Prostate gland (tissue), 2 donors: ENCODE measurements around the gene MAOA. TPM values are rescaled to one million over a fixed set of nuclear protein-coding genes. Genes with fewer than 3 reads are reported as not detected.
"Not testable (repeated sequence)": the region's sequence is repeated elsewhere in the genome, so short reads cannot be mapped to it uniquely, and the experiment has no call there.

Experiments used
- DNase-seq: peaks from one replicate; pipeline ENCODE4 v3.0.0-alpha.2; 2019; ENCODE audit warnings: low spot score
- H3K27ac ChIP-seq, 2 donors: fragments of 200-600 bp; sonication (generic); 2 replicates each; pipeline ENCODE4 v1.5.1; 2017 to 2019
- H3K27me3 ChIP-seq: fragments of 200-600 bp; sonication (generic); replicated peaks from 2 replicates; pipeline ENCODE4 v1.5.1; 2019; ENCODE audit not compliant: insufficient read depth
- H3K36me3 ChIP-seq, 2 donors: fragments of 200-600 bp; sonication (generic); 1 replicate in 1 of 2; 2 replicates in 1 of 2; pipeline versions ENCODE4 v1.5.1 to v1.8.1; 2017 to 2019
- H3K4me1 ChIP-seq: fragments of 200-600 bp; sonication (generic); replicated peaks from 2 replicates; pipeline ENCODE4 v1.5.1; 2019
- H3K4me3 ChIP-seq, 2 donors: fragments of 200-600 bp; sonication (generic); 2 replicates each; pipeline ENCODE4 v1.5.1; 2017 to 2019
- H3K9me3 ChIP-seq: fragments of 200-600 bp; sonication (generic); 2 replicates; pipeline ENCODE4 v1.5.1; 2017
- CTCF ChIP-seq, 4 experiments: fragments of 200-600 bp in 2 of 4; fragments of 450-650 bp in 2 of 4; sonication (generic) in 2 of 4; IDR thresholded peaks; 1 replicate in 3 of 4; 2 replicates in 1 of 4; pipeline ENCODE4 v1.5.1; 2016 to 2019; ENCODE audit warnings: antibody characterized with exemption in 4 of 4, mild to moderate bottlenecking in 2 of 4, moderate library complexity in 2 of 4
- POLR2A ChIP-seq: fragments of 450-650 bp; IDR thresholded peaks from one replicate; pipeline ENCODE4 v1.6.1; 2016; ENCODE audit warnings: antibody characterized with exemption, mild to moderate bottlenecking
- POLR2AphosphoS5 ChIP-seq: sonication (generic); formaldehyde crosslinking; IDR thresholded peaks from one replicate; pipeline ENCODE4 v1.6.1; 2017; ENCODE audit warnings: antibody characterized with exemption
- WGBS: methylation state at CpG from one replicate; pipeline ENCODE4 v1.1.5; 2018; 5-methylcytosine and 5-hydroxymethylcytosine counted together
- intact Hi-C: fragments of 100-400 bp; cut with DNase I; formaldehyde crosslinking; loops from one replicate; pipeline ENCODE4 v1.14.2; 2022
- total RNA-seq, 2 donors: library from RNA; depleted of rRNA; stranded (reverse); fragments of >200 nt; gene quantifications; one replicate each; pipeline ENCODE4 v1.1.0, GENCODE V29; 2016

Gene MAOA
- total RNA-seq, 2 donors from 2014 or later, result 70.7 to 230 TPM

- H3K4me3 ChIP-seq, result no peak overlapping the region
- TF ChIP-seq CTCF (IDR thresholded peaks at IDR 0.05) (no peak), POLR2AphosphoS5 (no peak), POLR2A (no peak)
Measured at GRCh38 chrX:43664708-43665107, 8.6 kb downstream of the MAOA start.

GRCh38 chrX:43666311-43666912 lies 10.3 kb downstream of the MAOA start:
- Histone ChIP-seq H3K9me3 (no peaks in the 10 kb centered on the region), H3K36me3 (no peaks in the 10 kb centered on the region), H3K4me3 (no peak overlapping the region), H3K27ac (no peak overlapping the region), H3K27me3 (no peaks in the 10 kb centered on the region), H3K4me1 (no peaks in the 10 kb centered on the region)
- intact Hi-C loops, result no loop called here
- TF ChIP-seq POLR2A (no peak), CTCF (IDR thresholded peaks at IDR 0.05) (no peak), POLR2AphosphoS5 (no peak)
- 93% methylated on average over 3 of the region's 3 CpGs for WGBS
- no peak for DNase-seq

More at GRCh38 chrX:43664708-43665107, 8.6 kb downstream of the MAOA start:
- Histone ChIP-seq H3K36me3 (no peaks in the 10 kb centered on the region), H3K27ac (no peak overlapping the region), H3K27me3 (no peaks in the 10 kb centered on the region), H3K4me1 (no peaks in the 10 kb centered on the region), H3K9me3 (no peaks in the 10 kb centered on the region)
- no peak for DNase-seq
- 44% methylated on average over 3 of the region's 3 CpGs for WGBS
- intact Hi-C loops, result loop anchor here (5.0 kb wide), 1 partner anchor 38 kb away; no protein-coding TSS in a partner anchor

- H3K9me3 ChIP-seq, H3K36me3 ChIP-seq, DNase-seq, H3K4me3 ChIP-seq, intact Hi-C loops, H3K4me1 ChIP-seq, H3K27ac ChIP-seq, H3K27me3 ChIP-seq: not testable (repeated sequence)
- WGBS, result no CpG with 5 or more reads among the region's 19 CpGs
Measured at GRCh38 chrX:43675965-43676628, 20.0 kb downstream of the MAOA start.

- DNase-seq, result no peak
- no peak overlapping the region for H3K27ac ChIP-seq
- H3K36me3 ChIP-seq, result no peaks in the 10 kb centered on the region
- no peaks in the 10 kb centered on the region for H3K4me1 ChIP-seq
- H3K27me3 ChIP-seq, result no peaks in the 10 kb centered on the region
- no peak for TF ChIP-seq POLR2A
- TF ChIP-seq POLR2AphosphoS5, result no peak
- no peak for TF ChIP-seq CTCF (IDR thresholded peaks at IDR 0.05)
- H3K4me3 ChIP-seq, result no peak overlapping the region
- H3K9me3 ChIP-seq, result no peaks in the 10 kb centered on the region
- intact Hi-C loops, result no loop called here
Measured at GRCh38 chrX:43676971-43677572, 21.0 kb downstream of the MAOA start.

GRCh38 chrX:43677993-43678392 lies 21.9 kb downstream of the MAOA start:
- 61% methylated on average over 2 of the region's 2 CpGs for WGBS

More at GRCh38 chrX:43677993-43678392, 21.9 kb downstream of the MAOA start:
- Histone ChIP-seq H3K36me3 (no peaks in the 10 kb centered on the region), H3K4me1 (no peaks in the 10 kb centered on the region), H3K27me3 (no peaks in the 10 kb centered on the region), H3K27ac (no peak overlapping the region), H3K9me3 (no peaks in the 10 kb centered on the region), H3K4me3 (no peak overlapping the region)
- intact Hi-C loops, result no loop called here
- TF ChIP-seq POLR2A, result no peak
- TF ChIP-seq CTCF (IDR thresholded peaks at IDR 0.05), result no peak
- TF ChIP-seq POLR2AphosphoS5, result no peak
- no peak for DNase-seq
